ENCODE data around the gene EPHB4. TPM values are rescaled to one million over a fixed set of nuclear protein-coding genes. Genes with fewer than 3 reads are reported as not detected.

The EPHB4 gene
- total and polyA plus RNA-seq, 2 of the 4 experiments (the other 2 are of a cell fraction) = 34.5 to 36.4 TPM

DNA sequence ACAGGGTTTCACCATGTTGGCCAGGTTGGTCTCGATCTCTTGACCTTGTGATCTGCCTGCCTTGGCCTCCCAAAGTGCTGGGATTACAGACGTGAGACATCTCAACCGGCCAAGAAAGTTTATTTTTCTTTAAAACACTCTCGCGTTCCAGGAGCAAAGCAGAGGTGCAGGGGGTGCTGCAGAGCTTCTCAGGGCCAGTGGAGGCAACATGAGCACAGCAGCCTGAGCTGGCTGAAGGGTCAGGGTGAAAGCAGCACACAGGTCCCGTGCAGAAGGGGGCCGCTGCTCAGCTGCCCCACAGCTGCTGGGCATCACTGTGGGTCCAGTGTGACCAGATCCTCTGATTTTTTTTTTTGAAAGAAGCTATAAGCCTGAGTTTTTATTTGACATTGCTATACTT, 46.1 kb downstream of the EPHB4 start:
- no peak overlapping the region for H2BK20ac ChIP-seq (ENCODE audit: low read depth, low read length)
- WGBS, 2 experiments (ENCODE audit: extremely low coverage in 2 of 2, insufficient read length in 1 of 2) = 0% methylated on average over 3 of the region's 7 CpGs; no CpG with 5 or more reads in 1 of the 2 experiments
- intact Hi-C loops (cut with micrococcal nuclease) (no loop called here), in situ Hi-C loops (cut with MboI; ENCODE audit: low sequenced_read_pairs) (no loop called here), dilution Hi-C loops (cut with HindIII; ENCODE audit: low sequenced_read_pairs, unreplicated experiment) (no loop called here)
- H4K8ac ChIP-seq (ENCODE audit: low read depth in 2 of 2, low read length in 2 of 2) = no peak overlapping the region
- no peaks in the 10 kb centered on the region for H4K20me1 ChIP-seq (ENCODE audit: insufficient read depth, low read length)
- H3K4me3 ChIP-seq (ENCODE audit: insufficient read depth, low read depth, low read length) = no peak overlapping the region
- no TSS peak for BruUV-seq (replicated peaks)
- no peaks in the 10 kb centered on the region for H3K79me1 ChIP-seq (ENCODE audit: low read depth in 1 of 2, low read length in 2 of 2)
- H3K23ac ChIP-seq (ENCODE audit: low read depth, low read length) = no peak overlapping the region
- H3K4me2 ChIP-seq (ENCODE audit: low read depth, low read length) = no peak overlapping the region
- DNase-seq (no peak), ATAC-seq (ENCODE audit: low read depth) (peak; percentile 63)
- H3K4me1 ChIP-seq (ENCODE audit: control insufficient read depth, insufficient read depth, low read length) = no peaks in the 10 kb centered on the region
- H2AK5ac ChIP-seq (ENCODE audit: low read depth, low read length) = no peak overlapping the region
- H3K27ac ChIP-seq (ENCODE audit: insufficient read depth, low read length) = no peak overlapping the region
- TF ChIP-seq RAD21 (IDR thresholded peaks at IDR 0.05; ENCODE audit: low read length) (no peak), MAFK (IDR thresholded peaks at IDR 0.05; ENCODE audit: low read depth, low read length) (no peak)
- H3K4ac ChIP-seq (ENCODE audit: low read depth, low read length) = no peak overlapping the region
- no peak overlapping the region for H2BK15ac ChIP-seq (ENCODE audit: low read depth, low read length)
- H2BK120ac ChIP-seq (ENCODE audit: low read depth, low read length) = no peak overlapping the region
- H2AK9ac ChIP-seq (replicated peaks; ENCODE audit: low read depth, low read length, poor library complexity) = no peak overlapping the region
- H2BK5ac ChIP-seq (ENCODE audit: low read depth, low read length, poor library complexity, severe bottlenecking) = no peak overlapping the region
- H3K14ac ChIP-seq (replicated peaks; ENCODE audit: low read depth, low read length) = no peak overlapping the region
- no peaks in the 10 kb centered on the region for H3K9me1 ChIP-seq (ENCODE audit: insufficient read depth, low read length)
- no peak overlapping the region for H3K18ac ChIP-seq (ENCODE audit: low read depth, low read length)
- POLR2A ChIA-PET (ENCODE audit: unreplicated experiment) = interaction anchor here (0.6 kb wide), 2 partner anchors 12 to 21 kb away, joined by 3 to 10 read pairs; no protein-coding TSS in a partner anchor
- no peak overlapping the region for H4K91ac ChIP-seq (ENCODE audit: insufficient read depth, low read depth, low read length)
- no peak overlapping the region for H3K9ac ChIP-seq (ENCODE audit: low read depth, low read length)
- H4K5ac ChIP-seq (ENCODE audit: low read depth, low read length) = no peak overlapping the region
- no peaks in the 10 kb centered on the region for H3K36me3 ChIP-seq (ENCODE audit: control insufficient read depth, insufficient read depth, low read length)
- CTCF ChIA-PET = interaction anchor here (0.7 kb wide), 1 partner anchor 18 kb away, joined by 3 read pairs; no protein-coding TSS in a partner anchor
- no peak overlapping the region for H2AFZ ChIP-seq (replicated peaks; ENCODE audit: low read length, poor library complexity)
- peaks cover 19% of the 10 kb centered on the region for H3K27me3 ChIP-seq (ENCODE audit: control insufficient read depth, insufficient read depth, low read length)
- peaks cover 2% of the 10 kb centered on the region for H3K9me3 ChIP-seq (ENCODE audit: control insufficient read depth, insufficient read depth, low read length)
- no peak overlapping the region for H3K56ac ChIP-seq (ENCODE audit: extremely low read depth, insufficient read depth, low read length)

Data from IMR-90 (cell line).